Osteocyte (in vitro differentiated cells): Measurements from ENCODE around the gene USP34. TPM values are rescaled to one million over a fixed set of nuclear protein-coding genes. Genes with fewer than 3 reads are reported as not detected.

Source experiments
- DNase-seq: peaks from one replicate; pipeline ENCODE4 v3.0.0; 2021; ENCODE audit warnings: mixed read lengths; ENCODE audit not compliant: unreplicated experiment; ENCODE audit errors: extremely low spot score
- H3K27ac Mint-ChIP-seq: one replicate; pipeline ENCODE4 v1.8.0; 2021; ENCODE audit warnings: mild to moderate bottlenecking, mixed read lengths; ENCODE audit not compliant: unreplicated experiment
- H3K27me3 Mint-ChIP-seq: one replicate; pipeline ENCODE4 v1.8.0; 2021; ENCODE audit warnings: mixed read lengths; ENCODE audit not compliant: unreplicated experiment
- H3K36me3 Mint-ChIP-seq: one replicate; pipeline ENCODE4 v1.8.0; 2021; ENCODE audit warnings: mixed read lengths; ENCODE audit not compliant: unreplicated experiment
- H3K4me1 Mint-ChIP-seq: one replicate; pipeline ENCODE4 v1.8.0; 2021; ENCODE audit warnings: mixed read lengths; ENCODE audit not compliant: unreplicated experiment
- H3K4me3 Mint-ChIP-seq: one replicate; pipeline ENCODE4 v1.8.0; 2021; ENCODE audit warnings: mild to moderate bottlenecking, moderate library complexity, mixed read lengths; ENCODE audit not compliant: unreplicated experiment
- H3K9me3 Mint-ChIP-seq: one replicate; pipeline ENCODE4 v1.8.0; 2021; ENCODE audit warnings: mixed read lengths; ENCODE audit not compliant: unreplicated experiment
- total RNA-seq: library from RNA; stranded (reverse); gene quantifications from 2 replicates; pipeline ENCODE4 v1.2.1, GENCODE V29; 2021
- TF ChIP-seq, protein P1 (sequence below): fragments of 200-600 bp; sonication (generic); IDR thresholded peaks from 2 replicates; pipeline ENCODE4 v1.5.0; 2021; ENCODE audit warnings: antibody characterized with exemption, mild to moderate bottlenecking, moderate library complexity

USP34 gene
- total RNA-seq, 1 donor from 2014 or later, result 111 TPM

DNA sequence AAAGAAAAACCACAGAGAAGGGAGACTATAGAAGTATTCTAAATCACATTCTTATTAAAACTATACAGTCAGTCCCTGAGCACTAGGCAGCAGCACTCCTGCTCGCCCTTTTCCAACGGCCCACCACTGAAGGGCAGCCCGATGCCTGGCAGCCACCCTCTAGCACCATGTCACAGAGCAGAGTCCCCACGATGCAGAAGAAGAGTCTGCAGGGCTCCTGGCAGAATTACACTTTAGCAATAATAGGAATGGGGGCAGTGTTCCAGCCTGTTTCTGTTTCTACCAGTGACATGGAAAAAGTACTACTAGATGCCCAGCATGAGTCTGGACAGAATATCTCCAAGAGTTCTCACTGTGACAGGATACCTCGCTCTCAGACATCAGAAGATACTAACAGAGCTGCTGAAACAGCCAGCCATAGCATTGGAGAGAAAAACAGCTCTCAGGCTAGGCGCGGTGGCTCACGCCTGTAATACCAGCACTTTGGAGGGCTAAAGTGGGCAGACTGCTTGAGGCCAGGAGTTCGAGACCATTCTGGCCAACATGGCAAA lies 221.3 kb downstream of the USP34 start:
- TF ChIP-seq, protein P1, sequence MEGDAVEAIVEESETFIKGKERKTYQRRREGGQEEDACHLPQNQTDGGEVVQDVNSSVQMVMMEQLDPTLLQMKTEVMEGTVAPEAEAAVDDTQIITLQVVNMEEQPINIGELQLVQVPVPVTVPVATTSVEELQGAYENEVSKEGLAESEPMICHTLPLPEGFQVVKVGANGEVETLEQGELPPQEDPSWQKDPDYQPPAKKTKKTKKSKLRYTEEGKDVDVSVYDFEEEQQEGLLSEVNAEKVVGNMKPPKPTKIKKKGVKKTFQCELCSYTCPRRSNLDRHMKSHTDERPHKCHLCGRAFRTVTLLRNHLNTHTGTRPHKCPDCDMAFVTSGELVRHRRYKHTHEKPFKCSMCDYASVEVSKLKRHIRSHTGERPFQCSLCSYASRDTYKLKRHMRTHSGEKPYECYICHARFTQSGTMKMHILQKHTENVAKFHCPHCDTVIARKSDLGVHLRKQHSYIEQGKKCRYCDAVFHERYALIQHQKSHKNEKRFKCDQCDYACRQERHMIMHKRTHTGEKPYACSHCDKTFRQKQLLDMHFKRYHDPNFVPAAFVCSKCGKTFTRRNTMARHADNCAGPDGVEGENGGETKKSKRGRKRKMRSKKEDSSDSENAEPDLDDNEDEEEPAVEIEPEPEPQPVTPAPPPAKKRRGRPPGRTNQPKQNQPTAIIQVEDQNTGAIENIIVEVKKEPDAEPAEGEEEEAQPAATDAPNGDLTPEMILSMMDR, result no peak
- Mint-ChIP-seq H3K27ac (no peak overlapping the region), H3K4me3 (no peak overlapping the region), H3K4me1 (no peaks in the 10 kb centered on the region), H3K36me3 (peaks cover 53% of the 10 kb centered on the region), H3K27me3 (no peaks in the 10 kb centered on the region), H3K9me3 (no peaks in the 10 kb centered on the region)
- DNase-seq, result no peak

DNA sequence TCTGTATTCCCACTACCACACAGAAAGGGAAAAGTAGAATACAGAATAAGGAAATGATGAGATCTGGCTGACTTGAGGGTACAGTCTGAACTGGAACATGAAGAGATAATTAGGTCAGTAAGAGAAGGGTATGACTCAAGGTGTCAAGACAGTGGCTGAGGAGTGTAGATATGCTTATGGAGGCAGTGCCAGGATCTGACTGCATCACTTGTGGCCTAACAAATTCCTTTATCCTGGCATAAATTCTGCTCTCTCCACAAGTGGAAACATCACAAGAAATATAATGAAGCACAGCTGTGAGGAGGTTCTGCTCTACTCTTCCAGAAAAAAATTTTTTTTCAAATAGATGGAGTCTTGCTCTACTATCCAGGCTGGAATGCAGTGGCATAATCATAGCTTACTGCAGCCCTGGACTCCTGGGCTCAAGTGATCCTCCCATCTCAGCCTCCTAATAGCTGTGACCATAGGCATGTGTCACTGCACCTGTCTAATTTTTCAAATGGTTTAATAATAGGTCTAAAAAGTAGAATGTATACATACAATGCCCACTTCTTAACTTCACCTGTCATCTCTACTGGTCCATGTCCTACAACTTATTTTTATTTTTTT lies 223.6 kb downstream of the USP34 start:
- Mint-ChIP-seq H3K27ac (no peak overlapping the region), H3K36me3 (peaks cover 54% of the 10 kb centered on the region), H3K9me3 (no peaks in the 10 kb centered on the region), H3K27me3 (no peaks in the 10 kb centered on the region), H3K4me1 (no peaks in the 10 kb centered on the region), H3K4me3 (no peak overlapping the region)
- TF ChIP-seq, protein P1, result no peak
- DNase-seq, result no peak

DNA sequence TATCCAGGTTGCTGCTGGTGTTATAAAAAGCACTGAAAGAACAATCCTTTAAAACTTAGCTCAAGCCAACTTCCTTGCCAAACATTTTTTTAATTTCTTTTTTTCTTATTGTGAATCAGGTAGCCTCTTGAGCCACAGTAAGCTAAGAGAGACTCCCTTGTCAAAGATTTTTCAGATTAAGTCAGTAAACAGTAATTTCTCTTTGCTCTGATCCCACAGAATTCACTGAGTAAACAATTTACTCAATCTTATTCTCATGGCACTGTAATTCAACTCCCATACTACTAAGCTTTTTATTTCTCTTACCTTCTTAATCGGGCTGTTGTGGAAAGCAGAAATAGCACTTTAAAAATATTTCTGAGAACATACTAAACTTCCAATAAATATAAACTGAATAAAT lies 226.2 kb downstream of the USP34 start:
- Mint-ChIP-seq H3K27me3 (no peaks in the 10 kb centered on the region), H3K4me1 (no peaks in the 10 kb centered on the region), H3K27ac (no peak overlapping the region), H3K4me3 (no peak overlapping the region), H3K36me3 (peaks cover 54% of the 10 kb centered on the region), H3K9me3 (no peaks in the 10 kb centered on the region)
- DNase-seq, result no peak
- TF ChIP-seq, protein P1, result no peak

DNA sequence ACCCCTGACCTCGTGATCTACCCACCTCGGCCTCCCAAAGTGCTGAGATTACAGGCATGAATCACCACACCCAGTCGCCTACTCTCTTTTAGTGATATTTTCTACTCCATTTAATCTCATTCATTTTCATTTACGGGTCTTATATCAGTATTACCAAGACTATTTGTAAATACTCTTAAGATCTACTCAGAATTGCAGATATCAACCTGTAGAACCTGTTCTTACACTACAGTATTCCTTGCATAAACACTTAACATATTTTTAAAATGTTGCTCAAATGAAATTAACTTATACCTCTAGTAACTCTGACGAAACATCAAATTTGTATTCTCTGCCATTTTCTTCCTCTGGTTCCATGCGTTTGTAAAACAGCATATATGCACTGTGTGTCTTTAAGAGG lies 229.6 kb downstream of the USP34 start:
- no peaks in the 10 kb centered on the region for H3K9me3 Mint-ChIP-seq
- H3K4me1 Mint-ChIP-seq, result no peaks in the 10 kb centered on the region
- H3K4me3 Mint-ChIP-seq, result no peak overlapping the region
- H3K36me3 Mint-ChIP-seq, result peaks cover 39% of the 10 kb centered on the region
- no peak for DNase-seq
- TF ChIP-seq, protein P1, result no peak
- no peaks in the 10 kb centered on the region for H3K27me3 Mint-ChIP-seq
- H3K27ac Mint-ChIP-seq, result no peak overlapping the region

DNA sequence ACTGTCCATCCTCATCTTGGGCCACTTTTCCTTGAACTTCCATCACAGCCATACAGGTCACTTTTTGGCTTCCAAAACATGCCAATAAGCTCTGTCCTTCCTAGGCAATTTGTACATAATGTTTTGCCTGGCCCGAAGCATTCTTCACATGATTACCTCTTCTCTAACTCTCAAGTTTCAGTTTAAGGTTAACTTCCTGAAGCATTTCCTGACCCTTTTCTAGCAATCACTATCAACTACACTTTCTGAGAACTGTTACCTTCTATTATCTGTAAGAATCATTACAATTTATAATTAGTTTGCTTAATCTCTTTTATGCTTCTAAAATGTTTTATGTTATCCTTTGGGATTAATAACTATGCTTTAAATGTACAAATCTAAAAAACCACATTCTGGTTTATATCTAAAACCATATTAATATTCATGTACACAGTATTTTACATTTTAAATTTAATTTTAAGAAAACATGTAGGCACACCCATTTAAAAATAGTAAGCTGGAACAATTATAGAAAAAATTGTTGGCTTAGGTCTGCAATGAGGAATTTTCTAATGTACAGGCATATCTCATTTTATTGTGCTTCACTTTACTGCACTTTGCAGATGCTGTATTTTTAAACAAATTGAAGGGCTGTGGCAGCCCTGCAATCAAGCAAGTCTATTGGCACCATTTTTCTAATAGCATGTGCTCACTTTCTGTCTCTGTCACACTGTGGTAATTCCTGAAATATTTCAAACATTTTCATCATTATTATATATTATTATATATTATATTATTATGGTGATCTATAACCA lies 232.5 kb downstream of the USP34 start:
- DNase-seq, result no peak
- H3K4me3 Mint-ChIP-seq, result no peak overlapping the region
- peaks cover 36% of the 10 kb centered on the region for H3K36me3 Mint-ChIP-seq
- no peak overlapping the region for H3K27ac Mint-ChIP-seq
- H3K4me1 Mint-ChIP-seq, result no peaks in the 10 kb centered on the region
- TF ChIP-seq, protein P1, result no peak
- H3K9me3 Mint-ChIP-seq, result no peaks in the 10 kb centered on the region
- no peaks in the 10 kb centered on the region for H3K27me3 Mint-ChIP-seq
